A673 (cell line): Measurements from ENCODE around the gene CBX2.

ENCODE experiments used
- CTCF ChIP-seq: fragments of 300-800, 200-600 bp; sonication (generic); conservative IDR thresholded peaks from 2 replicates; pipeline ENCODE4 v1.5.1; 2017; ENCODE audit warnings: low read depth, mild to moderate bottlenecking, antibody characterized with exemption, low read length, moderate library complexity, mixed read lengths
- EZH2 ChIP-seq: fragments of 200-600 bp; sonication (generic); IDR thresholded peaks from 2 replicates; pipeline ENCODE4 v1.6.1; 2017; ENCODE audit warnings: borderline replicate concordance, low read depth, mild to moderate bottlenecking, mixed read lengths, antibody characterized with exemption, low read length; ENCODE audit not compliant: poor library complexity, severe bottlenecking

GRCh38 chr17:79803421-79803996 lies 25.6 kb downstream of the CBX2 start:
- TF ChIP-seq EZH2 (no peak), CTCF (no peak)
